Right renal pelvis (tissue), 4 donors: ENCODE measurements around the gene BBC3. TPM values are rescaled to one million over a fixed set of nuclear protein-coding genes. Genes with fewer than 3 reads are reported as not detected.
A peak's percentile ranks its signal among the peaks of the same experiment; 100 is the strongest.
"Not testable (repeated sequence)": the region's sequence is repeated elsewhere in the genome, so short reads cannot be mapped to it uniquely, and the experiment has no call there.

Experiments
- DNase-seq, 4 donors: peaks; one replicate each; pipeline ENCODE4 v3.0.0-alpha.2; 2013; ENCODE audit warnings: low read depth in 4 of 4, low spot score in 3 of 4, missing footprints in 1 of 4
- polyA plus RNA-seq, 4 donors: library from polyadenylated mRNA; unstranded; fragments of 120-200 nt; gene quantifications; one replicate each; pipeline ENCODE4 v1.2.1, GENCODE V29; 2013; ENCODE audit not compliant: insufficient read length in 4 of 4

Gene BBC3
- 1 to 10 TPM; 1.1 to 2.9 (median 1.6) TPM for polyA plus RNA-seq

GRCh38 chr19:47230921-47231214 is at the start of gene BBC3:
TSS of gene BBC3 (minus strand) at chr19:47231199. CDS start at chr19:47228431, 2,768 bp downstream.
- DNase-seq = no peak

GRCh38 chr19:47280183-47280797 is 49.3 kb upstream of the BBC3 start:
- no peak for DNase-seq

- DNase-seq = not testable (repeated sequence)
Measured at GRCh38 chr19:47276513-47276912, 45.5 kb upstream of the BBC3 start.

GRCh38 chr19:47275791-47276461 is 44.9 kb upstream of the BBC3 start:
- DNase-seq = no peak

GRCh38 chr19:47274891-47275761 is 44.1 kb upstream of the BBC3 start:
- no peak for DNase-seq

GRCh38 chr19:47274071-47274890 is 43.3 kb upstream of the BBC3 start, which contains the start of gene INAFM1:
TSS of gene INAFM1 (plus strand) at chr19:47274885. CDS start at chr19:47274920, 35 bp downstream.
- DNase-seq = peak; percentile 83 to 94 (median 89)

- peak; percentile 75 to 84 (median 80) for DNase-seq
Measured at GRCh38 chr19:47273313-47274070, 42.5 kb upstream of the BBC3 start.

- no peak for DNase-seq
Measured at GRCh38 chr19:47272448-47273312, 41.7 kb upstream of the BBC3 start.

GRCh38 chr19:47271949-47272348 is 41.0 kb upstream of the BBC3 start:
- DNase-seq = no peak

- no peak for DNase-seq
Measured at GRCh38 chr19:47270408-47270807, 39.4 kb upstream of the BBC3 start.

GRCh38 chr19:47269596-47269995 is 38.6 kb upstream of the BBC3 start:
- DNase-seq = no peak

GRCh38 chr19:47268028-47268427 is 37.0 kb upstream of the BBC3 start:
- no peak for DNase-seq

- no peak for DNase-seq
Measured at GRCh38 chr19:47267350-47267759, 36.4 kb upstream of the BBC3 start.

- no peak for DNase-seq
Measured at GRCh38 chr19:47266401-47266941, 35.5 kb upstream of the BBC3 start.

- no peak for DNase-seq
Measured at GRCh38 chr19:47264629-47265028, 33.6 kb upstream of the BBC3 start.

- not testable (repeated sequence) for DNase-seq
Measured at GRCh38 chr19:47261946-47262793, 31.2 kb upstream of the BBC3 start.

- DNase-seq = no peak
Measured at GRCh38 chr19:47260476-47260875, 29.5 kb upstream of the BBC3 start.
